GM12878 (cell line): ENCODE data around the gene KLHL25.

ENCODE experiments used
- BCL11A ChIP-seq: IDR thresholded peaks from 2 replicates; pipeline ENCODE4 v1.6.1; 2011; ENCODE audit warnings: low read depth, low read length
- CTCF ChIP-seq, 3 experiments: IDR thresholded peaks in 2 of 3; conservative IDR thresholded peaks in 1 of 3; 2 replicates each; pipeline ENCODE4 v1.5.1; 2011; ENCODE audit warnings: low read depth in 3 of 3, low read length in 3 of 3, mild to moderate bottlenecking in 3 of 3, control low read depth in 2 of 3, moderate library complexity in 2 of 3, inconsistent platforms in 1 of 3, mixed read lengths in 1 of 3; ENCODE audit not compliant: control insufficient read depth in 2 of 3, insufficient read depth in 1 of 3; ENCODE audit errors: extremely low read depth in 1 of 3
- E2F4 ChIP-seq: IDR thresholded peaks from 2 replicates; pipeline ENCODE4 v1.6.1; 2012; ENCODE audit warnings: low read depth, low read length, improper control_type of control experiment
- EP300 ChIP-seq, 2 experiments: fragments of 150-350 bp in 1 of 2; IDR thresholded peaks; 2 replicates each; pipeline ENCODE4 v1.6.1; 2011 to 2012; ENCODE audit warnings: low read depth in 2 of 2, low read length in 2 of 2, borderline replicate concordance in 1 of 2, improper control_type of control experiment in 1 of 2, inconsistent platforms in 1 of 2; ENCODE audit not compliant: control insufficient read depth in 1 of 2
- MAX ChIP-seq: IDR thresholded peaks from 2 replicates; pipeline ENCODE4 v1.6.1; 2012; ENCODE audit warnings: low read depth, low read length, improper control_type of control experiment
- MTA2 ChIP-seq: fragments of 450-650 bp; IDR thresholded peaks from 2 replicates; pipeline ENCODE4 v1.6.1; 2016; ENCODE audit warnings: low read depth, mild to moderate bottlenecking, moderate library complexity
- MXI1 ChIP-seq: fragments of 150-350 bp; IDR thresholded peaks from 2 replicates; pipeline ENCODE4 v1.6.1; 2011; ENCODE audit warnings: low read depth, mild to moderate bottlenecking, inconsistent platforms, low read length, improper control_type of control experiment
- NR2F1 ChIP-seq: fragments of 450-650 bp; conservative IDR thresholded peaks from 2 replicates; pipeline ENCODE4 v1.6.1; 2017; ENCODE audit warnings: mild to moderate bottlenecking
- PAX5 ChIP-seq: IDR thresholded peaks from 2 replicates; pipeline ENCODE4 v1.6.1; 2011; ENCODE audit warnings: low read depth, low read length, borderline replicate concordance
- PKNOX1 ChIP-seq: fragments of 450-650 bp; IDR thresholded peaks from 2 replicates; pipeline ENCODE4 v1.6.1; 2016; ENCODE audit warnings: mild to moderate bottlenecking
- SMC3 ChIP-seq: IDR thresholded peaks from 2 replicates; pipeline ENCODE4 v1.6.1; 2011; ENCODE audit warnings: low read length, improper control_type of control experiment, borderline replicate concordance
- TAF1 ChIP-seq: IDR thresholded peaks from 2 replicates; pipeline ENCODE4 v1.6.1; 2011; ENCODE audit warnings: mild to moderate bottlenecking, low read depth, low read length, borderline replicate concordance

- no peak for TF ChIP-seq PKNOX1
- no peak for TF ChIP-seq MAX
- TF ChIP-seq CTCF (IDR thresholded peaks at IDR 0.05 in 2 of 3, conservative IDR thresholded peaks at IDR 0.05 in 1 of 3; ENCODE audit: control insufficient read depth in 2 of 3, extremely low read depth in 1 of 3, insufficient read depth in 1 of 3, low read depth in 3 of 3, low read length in 3 of 3), result no peak
- no peak for TF ChIP-seq MXI1
- no peak for TF ChIP-seq BCL11A
- TF ChIP-seq EP300 (IDR thresholded peaks at IDR 0.05; ENCODE audit: borderline replicate concordance in 1 of 2, control insufficient read depth in 1 of 2, low read depth in 2 of 2, low read length in 2 of 2), result no peak
- TF ChIP-seq TAF1, result no peak
- no peak for TF ChIP-seq MTA2
- TF ChIP-seq E2F4, result no peak
- TF ChIP-seq PAX5, result no peak
- no peak for TF ChIP-seq NR2F1
- TF ChIP-seq SMC3, result no peak
Measured at GRCh38 chr15:85758655-85758978, 36.1 kb downstream of the KLHL25 start.
